Thyroid gland (tissue), 4 donors: ENCODE data around the gene ADAM12. TPM values are rescaled to one million over a fixed set of nuclear protein-coding genes. Genes with fewer than 3 reads are reported as not detected.

Experiments used
- DNase-seq, 2 donors: peaks; one replicate each; pipeline ENCODE4 v3.0.0-alpha.2; 2019
- H3K27ac ChIP-seq, 3 donors: fragments of 200-600 bp; sonication (generic); 1 replicate in 2 of 3; 2 replicates in 1 of 3; pipeline ENCODE4 v1.5.1; 2016 to 2019; ENCODE audit warnings: mild to moderate bottlenecking in 1 of 3, moderate library complexity in 1 of 3
- H3K27me3 ChIP-seq: fragments of 200-600 bp; sonication (generic); one replicate; pipeline ENCODE4 v1.5.1; 2019
- H3K36me3 ChIP-seq, 2 donors: fragments of 200-600 bp; sonication (generic); one replicate each; pipeline ENCODE4 v1.5.1; 2016 to 2019
- H3K4me1 ChIP-seq, 2 donors: fragments of 200-600 bp; sonication (generic); one replicate each; pipeline ENCODE4 v1.5.1; 2017 to 2019
- H3K4me3 ChIP-seq, 3 donors: fragments of 200-600 bp; sonication (generic); replicated peaks in 1 of 3; 1 replicate in 2 of 3; 2 replicates in 1 of 3; pipeline ENCODE4 v1.5.1; 2016; ENCODE audit warnings: mild to moderate bottlenecking in 1 of 3
- H3K9me3 ChIP-seq: fragments of 200-600 bp; sonication (generic); one replicate; pipeline ENCODE4 v1.5.1; 2017
- CTCF ChIP-seq, 6 experiments: fragments of 200-600 bp in 3 of 6; fragments of 450-650 bp in 3 of 6; sonication (generic) in 3 of 6; IDR thresholded peaks; one replicate each; pipeline ENCODE4 v1.5.1; 2016 to 2019; ENCODE audit warnings: antibody characterized with exemption in 6 of 6, mild to moderate bottlenecking in 2 of 6, inconsistent platforms in 1 of 6, moderate library complexity in 1 of 6
- POLR2A ChIP-seq, 2 donors: fragments of 450-650 bp; IDR thresholded peaks; one replicate each; pipeline ENCODE4 v1.6.1; 2017; ENCODE audit warnings: antibody characterized with exemption in 2 of 2, mild to moderate bottlenecking in 2 of 2, moderate library complexity in 1 of 2
- WGBS, 2 donors: methylation state at CpG; one replicate each; pipeline ENCODE4 v1.1.5; 2017; 5-methylcytosine and 5-hydroxymethylcytosine counted together
- intact Hi-C: fragments of 100-400 bp; cut with DNase I; formaldehyde crosslinking; loops from one replicate; pipeline ENCODE4 v1.15.1; 2023
- total RNA-seq, 4 donors: library from RNA; depleted of rRNA; stranded (reverse); fragments of >200 nt; gene quantifications; one replicate each; pipeline ENCODE4 v1.2.3, GENCODE V29; 2016

The ADAM12 gene
- total RNA-seq, 4 donors from 2014 or later, result 0.20 to 0.94 (median 0.63) TPM

- Histone ChIP-seq H3K4me1 (no peaks in the 10 kb centered on the region), H3K9me3 (no peaks in the 10 kb centered on the region), H3K27me3 (no peaks in the 10 kb centered on the region), H3K27ac (no peak overlapping the region), H3K4me3 (no peak overlapping the region), H3K36me3 (no peaks in the 10 kb centered on the region)
- intact Hi-C loops, result no loop called here
- WGBS, 2 donors, result 84 to 90% methylated on average over 1 of the region's 1 CpG
- no peak for DNase-seq
- TF ChIP-seq POLR2A (IDR thresholded peaks at IDR 0.05) (no peak), CTCF (IDR thresholded peaks at IDR 0.05) (no peak)
These were observed 396.9 kb downstream of the ADAM12 start for GRCh38 chr10:125991392-125991791.

DNA sequence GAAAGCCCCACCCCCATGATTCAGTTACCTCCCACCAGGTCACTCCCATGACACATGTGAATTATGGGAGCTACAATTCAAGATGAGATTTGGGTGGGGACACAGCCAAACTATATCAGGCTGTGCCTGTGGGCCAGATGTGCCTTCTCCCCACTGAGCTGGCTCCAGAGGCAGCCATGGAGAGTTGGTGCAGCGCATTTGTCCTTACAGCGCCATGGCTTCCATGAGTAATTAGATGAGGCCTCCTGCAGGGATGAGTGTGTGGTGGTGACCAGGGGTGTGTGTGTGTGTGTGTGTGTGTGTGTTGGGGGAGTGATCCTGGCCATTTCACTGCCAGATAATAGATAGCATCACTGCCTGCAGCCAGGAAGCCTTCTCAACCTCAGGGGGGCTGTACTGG is 397.3 kb downstream of the ADAM12 start:
- Histone ChIP-seq H3K4me1 (no peaks in the 10 kb centered on the region), H3K27me3 (no peaks in the 10 kb centered on the region), H3K36me3 (no peaks in the 10 kb centered on the region), H3K4me3 (no peak overlapping the region), H3K9me3 (no peaks in the 10 kb centered on the region), H3K27ac (no peak overlapping the region)
- WGBS, 2 donors, result 100% methylated on average over 2 of the region's 2 CpGs
- DNase-seq, result no peak
- TF ChIP-seq CTCF (IDR thresholded peaks at IDR 0.05), result no peak
- TF ChIP-seq POLR2A (IDR thresholded peaks at IDR 0.05), result no peak
- intact Hi-C loops, result no loop called here

DNA sequence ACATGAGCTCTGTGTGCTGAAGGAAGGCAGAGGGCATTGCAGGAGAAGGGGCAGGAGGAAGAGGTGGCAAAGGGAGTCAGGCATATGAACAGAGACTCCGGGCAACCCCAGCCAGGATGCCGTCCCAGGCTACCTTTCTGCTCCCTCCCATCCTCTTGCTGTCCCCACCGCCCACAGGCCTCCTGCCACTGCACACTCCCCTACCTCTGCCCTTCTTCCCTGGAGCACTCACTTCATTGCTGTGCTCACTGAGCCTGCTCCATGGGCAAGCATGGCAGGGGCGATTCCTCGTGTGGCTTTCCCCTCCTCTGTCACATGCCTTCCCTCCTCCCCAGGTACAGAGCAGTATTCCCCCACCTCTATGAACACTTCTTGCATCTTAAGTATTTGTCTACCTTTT is 398.5 kb downstream of the ADAM12 start:
- H3K4me1 ChIP-seq, result no peaks in the 10 kb centered on the region
- H3K4me3 ChIP-seq, result no peak overlapping the region
- intact Hi-C loops, result no loop called here
- WGBS, 2 donors, result 96 to 97% methylated on average over 5 of the region's 5 CpGs
- no peaks in the 10 kb centered on the region for H3K36me3 ChIP-seq
- no peak for TF ChIP-seq CTCF (IDR thresholded peaks at IDR 0.05)
- no peak for TF ChIP-seq POLR2A (IDR thresholded peaks at IDR 0.05)
- H3K27ac ChIP-seq, result no peak overlapping the region
- no peak for DNase-seq
- H3K27me3 ChIP-seq, result no peaks in the 10 kb centered on the region
- H3K9me3 ChIP-seq, result no peaks in the 10 kb centered on the region

GRCh38 chr10:125985557-125986240 is 402.6 kb downstream of the ADAM12 start:
- DNase-seq, result no peak
- 89 to 90% methylated on average over 4 to 5 of the region's 5 CpGs for WGBS, 2 donors
- intact Hi-C loops, result no loop called here
- H3K4me3 ChIP-seq, result no peak overlapping the region
- no peak for TF ChIP-seq POLR2A (IDR thresholded peaks at IDR 0.05)
- TF ChIP-seq CTCF (IDR thresholded peaks at IDR 0.05), result no peak
- H3K36me3 ChIP-seq, result no peaks in the 10 kb centered on the region
- H3K4me1 ChIP-seq, result no peaks in the 10 kb centered on the region
- H3K27ac ChIP-seq, result no peak overlapping the region
- H3K9me3 ChIP-seq, result no peaks in the 10 kb centered on the region
- no peaks in the 10 kb centered on the region for H3K27me3 ChIP-seq

GRCh38 chr10:125984865-125985495 is 403.3 kb downstream of the ADAM12 start:
- no peak overlapping the region for H3K27ac ChIP-seq
- H3K4me1 ChIP-seq, result no peaks in the 10 kb centered on the region
- no peaks in the 10 kb centered on the region for H3K9me3 ChIP-seq
- no peaks in the 10 kb centered on the region for H3K36me3 ChIP-seq
- no peaks in the 10 kb centered on the region for H3K27me3 ChIP-seq
- no peak for DNase-seq
- TF ChIP-seq CTCF (IDR thresholded peaks at IDR 0.05), result no peak
- no peak for TF ChIP-seq POLR2A (IDR thresholded peaks at IDR 0.05)
- 88 to 89% methylated on average over 6 of the region's 6 CpGs for WGBS, 2 donors
- no peak overlapping the region for H3K4me3 ChIP-seq
- intact Hi-C loops, result loop anchor here (5.0 kb wide), 2 partner anchors 402 to 517 kb away; partner anchors contain the start of gene ADAM12
